ENCODE data around the gene MYBPC2. TPM values are rescaled to one million over a fixed set of nuclear protein-coding genes. Genes with fewer than 3 reads are reported as not detected.

Gene MYBPC2
- polyA plus RNA-seq, 4 donors: 0.27 to 0.49 TPM; not detected in 2

DNA sequence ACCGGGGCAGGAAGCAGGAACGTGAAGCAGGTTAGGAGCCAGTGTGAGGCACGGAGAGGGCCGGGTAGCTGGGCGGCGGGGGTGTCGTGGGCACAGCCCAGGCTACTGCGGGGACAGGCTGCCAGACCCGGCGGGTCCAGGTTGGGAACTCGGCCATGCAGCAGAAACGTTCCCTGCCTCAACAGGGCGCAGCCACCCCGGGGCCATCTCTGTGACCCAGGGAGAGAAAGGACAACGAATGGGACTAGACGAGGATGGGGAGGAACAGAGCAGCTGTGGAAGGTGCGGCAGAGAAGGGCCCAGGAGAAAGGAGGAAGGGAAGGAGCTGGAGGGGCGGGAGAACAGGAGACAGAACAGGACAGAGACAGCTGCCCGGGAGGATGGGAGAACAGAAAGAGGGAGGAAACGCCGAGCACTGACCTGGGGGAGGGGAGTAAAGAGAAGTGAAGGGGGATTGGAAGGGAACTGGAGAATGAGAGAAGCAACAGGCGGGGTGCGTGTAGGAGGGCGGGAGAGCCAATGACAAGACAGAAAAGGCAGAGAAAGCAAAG, 56.8 kb downstream of the MYBPC2 start:
- H3K27ac ChIP-seq (ENCODE audit: low read depth in 1 of 3, low read length in 2 of 3): no peak overlapping the region
- peaks cover 0 to 15% of the 10 kb centered on the region in 2 donors for H3K9me3 ChIP-seq (ENCODE audit: control insufficient read depth in 2 of 2, insufficient read depth in 1 of 2, low read depth in 1 of 2, low read length in 1 of 2)
- 48 to 74% (median 68%) methylated on average over 24 of the region's 24 CpGs for WGBS, 3 donors
- H3K4me1 ChIP-seq (ENCODE audit: control insufficient read depth in 3 of 3, insufficient read depth in 2 of 3, low read depth in 1 of 3, low read length in 2 of 3): peaks cover 0 to 4% (median 0%) of the 10 kb centered on the region in 3 donors
- DNase-seq: no peak
- FAIRE-seq: no peak
- H3K4me3 ChIP-seq (ENCODE audit: low read depth in 1 of 3, low read length in 3 of 3): no peak overlapping the region
- peaks cover 0 to 8% (median 0%) of the 10 kb centered on the region in 3 donors for H3K36me3 ChIP-seq (ENCODE audit: control insufficient read depth in 3 of 3, insufficient read depth in 2 of 3, low read depth in 1 of 3, low read length in 3 of 3)
- H3K27me3 ChIP-seq (ENCODE audit: control insufficient read depth in 3 of 3, insufficient read depth in 3 of 3, low read length in 3 of 3): peaks cover 0 to 5% (median 2%) of the 10 kb centered on the region in 3 donors

DNA sequence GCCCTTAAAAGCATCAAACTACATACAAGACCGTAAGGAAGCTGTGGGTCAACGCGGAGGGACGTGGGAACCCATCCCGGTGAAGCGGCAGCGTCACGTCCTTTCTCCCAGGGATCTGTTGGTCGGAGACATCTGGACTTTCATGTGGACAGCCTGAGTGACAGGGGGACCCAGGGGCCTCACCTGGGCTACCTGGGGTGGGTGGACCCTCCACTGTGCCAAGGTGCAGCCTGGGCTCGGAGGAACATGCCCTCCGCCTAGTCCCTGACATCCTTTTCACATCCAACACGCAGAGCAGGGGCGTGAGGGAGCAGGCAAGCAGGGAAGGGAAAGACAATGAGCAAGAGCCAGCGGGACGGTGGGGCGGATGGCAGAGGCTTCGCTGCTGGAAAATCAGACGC, 57.7 kb downstream of the MYBPC2 start:
- Histone ChIP-seq H3K36me3 (ENCODE audit: control insufficient read depth in 3 of 3, insufficient read depth in 2 of 3, low read depth in 1 of 3, low read length in 3 of 3) (peaks cover 0 to 3% (median 0%) of the 10 kb centered on the region in 3 donors), H3K9me3 (ENCODE audit: control insufficient read depth in 2 of 2, insufficient read depth in 1 of 2, low read depth in 1 of 2, low read length in 1 of 2) (peaks cover 0 to 15% of the 10 kb centered on the region in 2 donors), H3K27me3 (ENCODE audit: control insufficient read depth in 3 of 3, insufficient read depth in 3 of 3, low read length in 3 of 3) (peaks cover 0 to 7% (median 2%) of the 10 kb centered on the region in 3 donors), H3K4me1 (ENCODE audit: control insufficient read depth in 3 of 3, insufficient read depth in 2 of 3, low read depth in 1 of 3, low read length in 2 of 3) (peaks cover 0 to 4% (median 0%) of the 10 kb centered on the region in 3 donors), H3K4me3 (ENCODE audit: low read depth in 1 of 3, low read length in 3 of 3) (no peak overlapping the region), H3K27ac (ENCODE audit: low read depth in 1 of 3, low read length in 2 of 3) (no peak overlapping the region)
- 94 to 95% (median 95%) methylated on average over 18 of the region's 18 CpGs for WGBS, 3 donors
- DNase-seq: no peak
- no peak for FAIRE-seq

DNA sequence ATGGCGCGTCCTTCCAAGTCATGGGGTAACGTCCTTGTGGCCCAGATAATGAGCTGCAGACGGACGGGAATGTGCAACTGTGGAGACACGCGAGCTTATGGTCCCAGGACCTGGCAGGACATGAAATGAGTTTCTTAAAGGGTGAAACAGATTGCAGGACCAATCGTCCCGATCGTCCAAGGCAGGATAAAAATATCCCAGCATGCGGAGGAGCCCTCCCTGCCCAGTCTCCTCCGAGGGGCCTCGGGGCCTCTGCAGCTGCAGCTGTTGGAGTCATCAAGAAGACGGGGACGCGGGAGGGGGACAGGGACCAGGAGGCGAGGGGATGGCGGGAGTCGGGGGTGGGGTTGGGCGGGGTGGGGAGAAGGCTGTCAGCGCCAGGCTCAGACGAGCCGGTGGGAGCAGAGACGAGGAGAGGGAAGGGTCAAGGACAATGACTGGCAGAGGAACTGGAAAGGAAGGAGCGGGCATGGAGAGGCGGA, 58.3 kb downstream of the MYBPC2 start:
- WGBS, 3 donors: 36 to 49% (median 46%) methylated on average over 26 of the region's 26 CpGs
- H3K4me3 ChIP-seq (ENCODE audit: low read depth in 1 of 3, low read length in 3 of 3): no peak overlapping the region
- no peak for FAIRE-seq
- DNase-seq: no peak
- no peaks in the 10 kb centered on the region for H3K36me3 ChIP-seq (ENCODE audit: control insufficient read depth in 3 of 3, insufficient read depth in 2 of 3, low read depth in 1 of 3, low read length in 3 of 3)
- peaks cover 0 to 4% (median 0%) of the 10 kb centered on the region in 3 donors for H3K4me1 ChIP-seq (ENCODE audit: control insufficient read depth in 3 of 3, insufficient read depth in 2 of 3, low read depth in 1 of 3, low read length in 2 of 3)
- H3K27ac ChIP-seq (ENCODE audit: low read depth in 1 of 3, low read length in 2 of 3): no peak overlapping the region
- peaks cover 0 to 7% (median 2%) of the 10 kb centered on the region in 3 donors for H3K27me3 ChIP-seq (ENCODE audit: control insufficient read depth in 3 of 3, insufficient read depth in 3 of 3, low read length in 3 of 3)
- H3K9me3 ChIP-seq (ENCODE audit: control insufficient read depth in 2 of 2, insufficient read depth in 1 of 2, low read depth in 1 of 2, low read length in 1 of 2): peaks cover 0 to 15% of the 10 kb centered on the region in 2 donors

DNA sequence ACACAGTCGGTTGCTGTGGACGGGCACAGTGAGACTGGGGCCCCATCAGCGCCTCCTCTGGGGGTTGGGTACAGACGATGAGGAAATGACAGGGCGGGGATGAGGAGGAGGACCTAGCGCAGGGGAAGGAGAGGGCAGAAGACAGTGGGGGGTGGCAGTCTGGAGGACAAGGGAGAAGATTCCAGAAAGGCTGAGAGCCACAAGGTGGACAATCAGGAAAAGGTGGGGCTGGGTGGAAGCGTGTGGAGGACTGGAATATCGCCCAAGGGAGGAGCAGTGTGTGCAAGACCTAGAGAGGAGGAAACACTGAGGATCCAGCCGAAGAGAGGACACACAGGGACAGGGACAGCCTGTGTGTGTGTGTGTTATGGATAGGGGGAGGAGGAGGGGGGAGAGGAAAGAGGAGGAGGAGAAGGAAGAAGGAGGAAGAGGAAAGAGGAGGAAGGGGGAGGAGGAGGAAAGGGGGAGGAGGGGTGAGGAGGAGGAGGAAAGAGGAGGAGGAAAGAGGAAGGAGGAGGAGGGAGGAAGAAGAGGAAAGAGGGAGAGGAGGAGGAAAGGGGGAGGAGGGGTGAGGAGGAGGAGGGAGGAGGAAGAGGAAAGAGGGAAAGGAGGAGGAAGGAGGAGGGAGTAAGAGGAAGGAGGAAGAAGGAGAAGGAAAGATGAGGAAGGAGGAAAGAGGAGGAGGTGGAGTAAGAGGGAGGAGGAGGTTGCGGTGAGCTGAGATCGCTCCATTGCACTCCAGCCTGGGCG, 59.8 kb downstream of the MYBPC2 start:
- H3K4me3 ChIP-seq (ENCODE audit: low read depth in 1 of 3, low read length in 3 of 3): no peak overlapping the region
- FAIRE-seq: no peak
- 2 to 12% (median 10%) methylated on average over 9 to 10 of the region's 12 CpGs for WGBS, 3 donors
- peaks cover 0 to 4% of the 10 kb centered on the region in 2 donors for H3K9me3 ChIP-seq (ENCODE audit: control insufficient read depth in 2 of 2, insufficient read depth in 1 of 2, low read depth in 1 of 2, low read length in 1 of 2)
- H3K27ac ChIP-seq (ENCODE audit: low read depth in 1 of 3, low read length in 2 of 3): no peak overlapping the region
- DNase-seq: peak in 1 of 2 donors; percentile 69
- peaks cover 0 to 13% (median 2%) of the 10 kb centered on the region in 3 donors for H3K27me3 ChIP-seq (ENCODE audit: control insufficient read depth in 3 of 3, insufficient read depth in 3 of 3, low read length in 3 of 3)
- H3K4me1 ChIP-seq (ENCODE audit: control insufficient read depth in 3 of 3, insufficient read depth in 2 of 3, low read depth in 1 of 3, low read length in 2 of 3): peaks cover 0 to 4% (median 0%) of the 10 kb centered on the region in 3 donors
- no peaks in the 10 kb centered on the region for H3K36me3 ChIP-seq (ENCODE audit: control insufficient read depth in 3 of 3, insufficient read depth in 2 of 3, low read depth in 1 of 3, low read length in 3 of 3)

DNA sequence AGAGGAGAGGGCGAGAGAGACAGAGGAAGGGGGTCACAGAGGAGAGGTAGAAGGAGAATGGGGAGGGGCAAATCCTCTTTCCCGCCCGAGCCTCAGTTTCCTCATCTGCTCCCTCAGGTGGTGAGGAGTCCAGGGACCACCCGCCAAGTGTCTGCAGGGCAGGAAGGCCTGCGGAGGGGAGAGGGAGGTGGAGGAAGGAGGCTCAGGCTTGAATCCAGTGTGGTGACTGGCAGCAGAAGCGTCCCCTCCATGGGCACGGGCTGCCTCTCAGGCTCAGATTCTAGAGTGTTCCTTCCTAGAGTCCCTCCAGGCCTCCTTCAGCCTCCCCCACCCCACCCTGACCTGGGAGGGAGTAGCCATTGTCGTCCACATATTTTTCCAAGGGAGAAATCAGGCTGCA, 60.5 kb downstream of the MYBPC2 start:
- WGBS, 3 donors: 74 to 87% (median 85%) methylated on average over 6 to 8 of the region's 8 CpGs
- no peak overlapping the region for H3K4me3 ChIP-seq (ENCODE audit: low read depth in 1 of 3, low read length in 3 of 3)
- H3K27ac ChIP-seq (ENCODE audit: low read depth in 1 of 3, low read length in 2 of 3): no peak overlapping the region
- no peaks in the 10 kb centered on the region for H3K36me3 ChIP-seq (ENCODE audit: control insufficient read depth in 3 of 3, insufficient read depth in 2 of 3, low read depth in 1 of 3, low read length in 3 of 3)
- no peak for FAIRE-seq
- H3K9me3 ChIP-seq (ENCODE audit: control insufficient read depth in 2 of 2, insufficient read depth in 1 of 2, low read depth in 1 of 2, low read length in 1 of 2): peaks cover 0 to 4% of the 10 kb centered on the region in 2 donors
- H3K27me3 ChIP-seq (ENCODE audit: control insufficient read depth in 3 of 3, insufficient read depth in 3 of 3, low read length in 3 of 3): peaks cover 0 to 14% (median 2%) of the 10 kb centered on the region in 3 donors
- DNase-seq: no peak
- peaks cover 0 to 4% (median 0%) of the 10 kb centered on the region in 3 donors for H3K4me1 ChIP-seq (ENCODE audit: control insufficient read depth in 3 of 3, insufficient read depth in 2 of 3, low read depth in 1 of 3, low read length in 2 of 3)

DNA sequence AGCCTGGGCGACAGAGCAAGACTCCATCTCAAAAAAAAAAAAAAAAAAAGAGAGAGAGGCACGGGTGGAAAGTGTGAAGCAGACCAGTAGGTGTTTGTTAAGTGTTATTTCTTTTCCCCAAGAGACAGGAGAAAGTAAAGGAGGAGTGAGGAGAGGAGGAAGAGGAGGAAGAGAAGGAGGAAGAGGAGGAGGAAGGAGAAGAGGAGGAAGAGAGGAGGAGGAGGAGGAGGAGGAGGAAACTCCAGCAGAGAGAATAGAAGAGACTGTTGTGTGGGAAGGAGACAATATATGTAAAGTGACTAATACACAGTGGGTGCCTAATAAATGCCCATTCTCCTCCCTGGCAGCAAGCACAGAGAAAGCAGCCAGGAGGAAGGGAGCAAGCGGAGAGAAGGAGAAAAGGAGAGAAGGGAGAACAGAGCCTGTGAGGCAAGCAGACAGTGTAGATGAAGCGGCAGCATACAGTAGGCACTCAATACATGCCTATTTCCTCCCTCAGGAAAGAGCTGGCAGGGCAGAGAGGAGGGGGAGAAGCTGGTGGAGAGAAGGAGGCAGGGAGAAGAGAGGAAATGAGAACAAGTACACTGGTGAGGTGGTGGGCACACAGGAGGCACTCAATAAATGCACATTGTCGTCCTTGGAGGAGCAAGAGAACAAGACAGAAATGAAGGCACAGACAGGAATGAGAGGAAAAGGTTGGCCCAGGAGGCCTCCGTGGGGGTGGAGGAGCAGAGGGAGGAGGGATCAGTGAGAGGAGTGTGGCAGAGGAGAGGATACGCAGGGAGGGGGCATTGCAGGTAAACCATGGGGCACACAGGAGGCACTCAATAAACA, 61.7 kb downstream of the MYBPC2 start:
- no peak for FAIRE-seq
- 62 to 66% (median 66%) methylated on average over 6 to 7 of the region's 7 CpGs for WGBS, 3 donors
- no peak for DNase-seq
- peaks cover 0 to 15% (median 2%) of the 10 kb centered on the region in 3 donors for H3K27me3 ChIP-seq (ENCODE audit: control insufficient read depth in 3 of 3, insufficient read depth in 3 of 3, low read length in 3 of 3)
- peaks cover 0 to 4% (median 0%) of the 10 kb centered on the region in 3 donors for H3K4me1 ChIP-seq (ENCODE audit: control insufficient read depth in 3 of 3, insufficient read depth in 2 of 3, low read depth in 1 of 3, low read length in 2 of 3)
- no peaks in the 10 kb centered on the region for H3K36me3 ChIP-seq (ENCODE audit: control insufficient read depth in 3 of 3, insufficient read depth in 2 of 3, low read depth in 1 of 3, low read length in 3 of 3)
- no peak overlapping the region for H3K4me3 ChIP-seq (ENCODE audit: low read depth in 1 of 3, low read length in 3 of 3)
- H3K27ac ChIP-seq (ENCODE audit: low read depth in 1 of 3, low read length in 2 of 3): no peak overlapping the region
- H3K9me3 ChIP-seq (ENCODE audit: control insufficient read depth in 2 of 2, insufficient read depth in 1 of 2, low read depth in 1 of 2, low read length in 1 of 2): peaks cover 0 to 4% of the 10 kb centered on the region in 2 donors

DNA sequence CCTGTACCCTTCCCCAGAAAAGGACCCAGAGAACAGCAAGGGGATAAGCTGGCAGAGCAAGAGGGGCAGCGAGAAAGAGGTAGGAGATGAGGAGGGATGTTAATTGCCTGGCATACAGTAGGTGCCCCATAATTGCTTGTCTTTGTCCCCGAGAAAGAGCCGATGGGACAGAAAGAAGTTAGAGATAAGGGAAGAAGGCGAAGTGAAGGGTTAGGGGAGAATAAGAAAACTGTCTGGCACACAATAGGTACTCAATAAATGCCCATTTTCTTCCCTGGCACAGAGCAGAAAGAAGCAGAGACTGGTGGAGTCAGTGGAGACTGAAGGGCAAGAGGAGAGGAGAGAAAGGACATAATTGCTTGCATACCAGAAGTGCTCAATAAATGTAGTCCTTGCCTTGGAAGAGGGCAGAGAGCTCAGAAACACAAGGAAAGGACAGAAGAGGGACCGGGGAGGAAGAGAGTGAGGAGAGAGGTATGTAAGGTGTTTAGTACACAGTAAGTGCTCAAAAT, 62.4 kb downstream of the MYBPC2 start:
- no peak for FAIRE-seq
- no peak for DNase-seq
- Histone ChIP-seq H3K27ac (ENCODE audit: low read depth in 1 of 3, low read length in 2 of 3) (no peak overlapping the region), H3K9me3 (ENCODE audit: control insufficient read depth in 2 of 2, insufficient read depth in 1 of 2, low read depth in 1 of 2, low read length in 1 of 2) (peaks cover 0 to 4% of the 10 kb centered on the region in 2 donors), H3K27me3 (ENCODE audit: control insufficient read depth in 3 of 3, insufficient read depth in 3 of 3, low read length in 3 of 3) (peaks cover 0 to 18% (median 2%) of the 10 kb centered on the region in 3 donors), H3K36me3 (ENCODE audit: control insufficient read depth in 3 of 3, insufficient read depth in 2 of 3, low read depth in 1 of 3, low read length in 3 of 3) (no peaks in the 10 kb centered on the region), H3K4me3 (ENCODE audit: low read depth in 1 of 3, low read length in 3 of 3) (no peak overlapping the region), H3K4me1 (ENCODE audit: control insufficient read depth in 3 of 3, insufficient read depth in 2 of 3, low read depth in 1 of 3, low read length in 2 of 3) (peaks cover 0 to 4% (median 0%) of the 10 kb centered on the region in 3 donors)
- WGBS, 3 donors: 78 to 90% (median 88%) methylated on average over 5 of the region's 5 CpGs
